ENCODE measurements around the gene FGFRL1.

DNA sequence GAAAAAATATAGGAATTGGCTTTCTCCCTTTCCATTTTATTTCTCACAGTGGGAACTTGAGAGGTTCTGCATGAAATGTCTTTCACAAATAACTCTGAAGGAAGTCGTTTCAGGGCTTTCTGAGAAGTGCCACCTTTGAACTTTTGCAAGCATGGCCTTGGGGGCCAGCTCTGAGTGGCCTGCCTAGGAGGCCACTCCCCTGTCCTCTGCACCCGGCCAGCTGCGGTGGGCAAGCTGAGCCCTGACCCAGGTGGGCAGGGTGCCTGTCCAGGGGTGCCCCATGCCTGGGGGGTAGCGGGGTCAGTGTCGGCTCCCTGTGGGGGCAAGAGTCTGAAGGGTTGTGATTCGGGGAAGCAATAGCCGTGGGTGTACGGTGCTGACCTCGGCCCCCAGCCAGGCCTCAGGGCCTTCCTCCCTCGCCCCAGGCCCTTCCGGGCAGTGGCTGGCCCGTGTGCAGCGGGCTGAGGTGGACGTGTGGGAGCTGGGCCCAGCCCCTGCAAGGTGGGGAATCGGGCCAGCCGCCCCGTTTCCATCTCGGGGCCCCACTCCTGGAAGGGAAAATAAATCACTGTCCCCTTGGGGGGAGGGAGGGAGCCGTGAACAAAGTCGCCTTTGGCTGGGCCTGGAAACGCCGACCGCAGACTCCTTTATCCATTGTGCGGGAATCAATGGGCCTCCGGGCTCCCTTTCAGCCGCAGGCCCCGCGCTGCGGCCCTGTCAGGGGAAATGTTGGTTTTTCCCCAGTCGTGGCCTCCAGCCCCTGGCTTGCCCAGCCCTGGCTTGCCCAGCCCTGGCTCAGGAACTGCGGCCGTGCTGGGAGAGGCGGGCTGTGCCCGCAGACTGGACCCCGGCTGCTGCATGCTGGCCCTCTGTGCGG, 3.1 kb downstream of the FGFRL1 start:
- TF ChIP-seq, protein P1, sequence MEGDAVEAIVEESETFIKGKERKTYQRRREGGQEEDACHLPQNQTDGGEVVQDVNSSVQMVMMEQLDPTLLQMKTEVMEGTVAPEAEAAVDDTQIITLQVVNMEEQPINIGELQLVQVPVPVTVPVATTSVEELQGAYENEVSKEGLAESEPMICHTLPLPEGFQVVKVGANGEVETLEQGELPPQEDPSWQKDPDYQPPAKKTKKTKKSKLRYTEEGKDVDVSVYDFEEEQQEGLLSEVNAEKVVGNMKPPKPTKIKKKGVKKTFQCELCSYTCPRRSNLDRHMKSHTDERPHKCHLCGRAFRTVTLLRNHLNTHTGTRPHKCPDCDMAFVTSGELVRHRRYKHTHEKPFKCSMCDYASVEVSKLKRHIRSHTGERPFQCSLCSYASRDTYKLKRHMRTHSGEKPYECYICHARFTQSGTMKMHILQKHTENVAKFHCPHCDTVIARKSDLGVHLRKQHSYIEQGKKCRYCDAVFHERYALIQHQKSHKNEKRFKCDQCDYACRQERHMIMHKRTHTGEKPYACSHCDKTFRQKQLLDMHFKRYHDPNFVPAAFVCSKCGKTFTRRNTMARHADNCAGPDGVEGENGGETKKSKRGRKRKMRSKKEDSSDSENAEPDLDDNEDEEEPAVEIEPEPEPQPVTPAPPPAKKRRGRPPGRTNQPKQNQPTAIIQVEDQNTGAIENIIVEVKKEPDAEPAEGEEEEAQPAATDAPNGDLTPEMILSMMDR (conservative IDR thresholded peaks at IDR 0.05) = no peak
- TF ChIP-seq EZH2 (IDR thresholded peaks at IDR 0.05; ENCODE audit: low read depth) = no peak
